ENCODE data around the gene MOB1A.
A peak's percentile ranks its signal among the peaks of the same experiment; 100 is the strongest.
"Not testable (repeated sequence)": the region's sequence is repeated elsewhere in the genome, so short reads cannot be mapped to it uniquely, and the experiment has no call there.

The MOB1A gene

DNA sequence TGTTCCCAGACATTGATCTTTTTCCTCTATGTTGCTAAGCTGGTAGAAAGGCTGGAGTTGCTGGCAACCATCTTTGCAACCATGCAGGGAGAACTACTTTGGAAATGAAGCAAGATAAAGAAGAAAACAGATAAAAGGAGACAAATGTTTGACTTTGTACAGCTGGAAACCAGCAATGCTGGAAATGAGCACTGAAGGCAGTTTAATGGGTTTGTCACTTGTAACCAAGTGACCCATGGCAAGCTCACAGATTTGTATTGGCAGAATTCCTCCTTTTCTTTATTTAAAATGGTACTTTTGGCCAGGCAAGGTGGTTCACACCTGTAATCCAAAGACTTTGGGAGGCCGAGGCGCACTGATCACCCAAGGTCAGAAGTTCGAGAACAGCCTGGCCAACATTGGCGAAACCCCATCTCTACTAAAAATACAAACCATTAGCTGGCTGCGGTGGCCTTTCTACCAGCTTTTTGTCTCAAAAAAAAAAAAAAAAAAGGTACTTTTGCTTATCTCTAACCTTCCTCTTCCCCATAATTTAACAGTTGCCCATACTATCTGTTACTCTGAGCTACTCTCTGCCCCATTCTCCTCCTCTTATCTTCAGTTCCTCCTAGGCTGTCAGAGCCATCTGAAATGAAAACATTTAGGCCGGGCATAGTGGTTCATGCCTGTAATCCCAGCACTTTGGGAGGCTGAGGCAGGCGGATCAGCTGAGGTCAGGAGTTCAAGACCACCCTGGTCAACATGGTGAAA is 28.9 kb downstream of the MOB1A start:
- no peak for DNase-seq (ENCODE audit: low read depth in 2 of 2, low spot score in 1 of 2)

DNA sequence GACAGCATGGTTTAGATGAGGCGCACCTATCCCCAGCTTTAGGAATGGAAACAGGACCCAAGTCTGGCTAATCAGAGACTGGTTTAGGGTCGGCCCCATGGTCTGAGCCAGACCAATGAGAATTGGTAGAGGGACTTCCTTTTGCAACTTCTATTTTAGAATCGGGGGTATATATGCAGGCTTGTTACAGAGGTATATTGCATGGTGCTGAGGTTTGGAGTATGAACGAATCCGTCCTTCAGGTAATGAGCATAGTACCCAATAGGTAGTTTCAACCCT is 29.5 kb downstream of the MOB1A start:
- DNase-seq (ENCODE audit: low read depth in 2 of 2, low spot score in 1 of 2): no peak

- no peak for DNase-seq (ENCODE audit: low read depth in 2 of 2, low spot score in 1 of 2)
Observed at GRCh38 chr2:74148457-74149246, 30.0 kb downstream of the MOB1A start.

DNA sequence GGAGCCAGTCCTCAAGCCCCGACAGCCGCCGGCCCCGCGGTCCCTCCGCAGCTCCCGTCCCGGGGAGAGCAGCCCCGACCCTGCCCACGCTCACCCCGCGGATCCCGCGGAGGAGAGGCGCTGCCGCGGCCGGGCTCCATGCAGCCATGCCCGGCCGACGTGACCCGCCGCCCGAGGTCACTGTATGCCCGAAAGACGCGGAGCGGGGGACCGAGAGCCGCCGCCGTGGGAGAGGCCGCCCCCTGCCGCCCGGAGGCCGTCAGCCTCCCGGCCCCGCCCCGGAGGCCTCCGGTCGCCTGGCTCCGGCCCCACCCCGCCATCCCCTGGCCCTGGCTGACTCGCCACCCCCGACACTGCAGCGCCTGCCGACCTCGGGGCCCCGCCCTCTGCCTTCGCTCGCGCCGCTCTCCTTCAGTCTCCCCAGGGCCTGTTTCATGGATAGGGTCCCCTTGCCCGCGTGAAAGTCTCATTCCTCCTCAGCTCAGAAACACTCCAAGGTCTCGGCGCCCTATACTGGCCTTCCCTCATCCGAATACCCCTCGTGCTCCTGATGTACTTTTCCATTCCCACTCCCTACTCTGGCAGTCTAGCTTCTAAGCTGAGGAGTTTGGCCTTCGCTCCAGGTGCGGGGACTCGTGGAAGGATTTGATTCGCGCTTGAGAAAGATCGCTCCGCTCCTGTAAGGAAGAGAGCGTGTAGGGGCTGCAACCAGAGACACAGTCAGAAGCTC is 30.8 kb downstream of the MOB1A start, which contains the start of gene BOLA3:
Gene BOLA3, minus strand, starts transcription at position 186 of the 730 bp plus-strand sequence. Its CDS starts 38 bp downstream, at position 148.
- DNase-seq (ENCODE audit: low read depth in 2 of 2, low spot score in 1 of 2): peak; percentile 46 to 72

DNA sequence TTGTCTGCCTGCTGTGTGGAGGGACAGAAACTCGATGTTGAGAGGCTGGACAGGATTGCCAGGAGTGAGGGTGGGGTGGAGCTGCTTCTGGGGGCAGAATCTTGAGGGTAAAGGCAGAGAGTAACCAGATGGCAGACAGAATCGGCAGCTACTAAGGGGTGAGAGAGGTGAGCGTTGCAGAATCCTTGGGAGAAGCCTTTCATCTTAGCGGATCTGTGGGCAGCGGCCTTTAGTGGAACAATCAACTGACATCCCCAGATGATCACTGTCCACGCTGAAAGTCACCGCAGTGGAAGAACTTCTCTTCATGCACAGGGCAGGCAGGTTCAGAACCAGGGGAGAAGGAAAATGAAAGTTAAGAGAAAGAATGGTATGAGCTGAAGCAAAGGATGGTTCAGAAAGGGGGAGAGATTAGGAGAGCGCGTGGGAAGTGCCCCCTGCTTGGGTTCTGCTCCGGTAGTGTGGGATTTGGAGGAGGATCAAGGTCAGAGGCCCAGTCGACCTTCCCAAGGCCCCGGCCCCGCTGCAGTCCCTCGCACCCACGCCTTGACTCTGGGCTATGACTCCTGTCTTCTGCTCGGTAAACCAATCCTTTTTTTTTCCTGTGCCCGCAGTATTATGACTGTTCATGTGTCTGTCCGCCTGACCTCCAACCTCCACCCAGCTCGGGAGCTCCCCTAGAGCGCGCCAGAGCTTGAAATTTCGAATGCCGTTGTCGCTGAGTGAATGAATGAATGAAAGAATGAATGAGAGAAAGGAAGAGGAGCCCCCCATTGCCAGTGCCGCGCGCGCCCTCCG is 31.6 kb downstream of the MOB1A start:
- DNase-seq (ENCODE audit: low read depth in 2 of 2, low spot score in 1 of 2): peak in 1 of 2 donors; percentile 2

DNA sequence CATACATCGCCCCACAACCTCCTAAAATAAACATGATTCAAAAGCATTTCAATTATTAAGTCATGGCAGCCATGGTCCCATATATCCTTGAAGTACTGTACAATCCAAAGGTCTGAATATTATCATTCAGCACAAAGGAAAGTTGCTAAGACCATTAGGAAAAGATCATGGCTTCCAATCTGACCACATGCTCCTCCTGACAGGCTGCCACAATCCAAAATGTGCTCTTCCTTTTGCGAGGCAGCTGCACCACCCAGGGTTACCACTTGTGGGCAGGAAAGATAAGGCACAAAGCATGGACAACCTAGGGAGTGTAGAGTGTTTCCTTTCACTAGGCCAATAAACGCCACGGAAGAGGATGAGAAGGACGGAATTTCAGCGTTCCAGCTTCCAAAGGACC is 36.3 kb downstream of the MOB1A start:
- no peak for DNase-seq (ENCODE audit: low read depth in 2 of 2, low spot score in 1 of 2)

DNA sequence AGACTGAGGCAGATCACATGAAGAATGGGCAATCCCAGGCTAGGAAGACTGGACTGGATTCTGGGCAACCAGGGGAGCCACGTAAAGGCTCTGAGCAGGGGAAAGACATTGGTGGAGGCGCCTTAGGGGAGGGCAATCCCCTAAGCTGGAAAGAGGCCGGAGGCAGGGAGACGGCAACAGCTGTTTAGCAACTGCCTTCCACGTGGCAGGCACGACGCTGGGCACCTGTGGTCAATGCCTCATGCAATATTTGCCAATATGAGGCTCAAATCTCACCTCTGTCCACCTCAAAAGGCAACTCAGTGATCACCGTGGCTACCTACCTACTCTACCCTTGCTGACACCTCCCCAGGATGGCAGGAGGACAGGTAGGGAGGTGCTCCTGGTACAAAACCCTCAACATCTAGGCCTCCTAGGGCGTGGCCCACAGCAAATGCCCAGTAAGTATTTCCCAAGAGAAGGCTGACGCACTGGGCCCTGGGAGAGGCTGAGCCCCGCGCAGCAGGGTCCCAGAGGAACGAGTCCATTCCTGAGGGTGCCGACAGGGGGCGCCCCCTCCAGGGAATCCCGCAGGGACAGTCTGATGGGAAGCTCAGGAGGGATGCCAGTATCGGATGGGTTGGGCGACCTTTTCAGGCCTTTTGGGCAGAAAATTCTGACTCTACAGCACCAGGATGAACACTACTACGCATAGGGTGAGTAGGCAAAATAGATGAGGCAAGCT is 39.9 kb downstream of the MOB1A start:
- DNase-seq (ENCODE audit: low read depth in 2 of 2, low spot score in 1 of 2): no peak

- no peak for DNase-seq (ENCODE audit: low read depth in 2 of 2, low spot score in 1 of 2)
Observed at GRCh38 chr2:74137651-74138599, 40.8 kb downstream of the MOB1A start.

GRCh38 chr2:74131901-74132300 is 46.8 kb downstream of the MOB1A start:
- DNase-seq (ENCODE audit: low read depth in 2 of 2, low spot score in 1 of 2): no peak

DNA sequence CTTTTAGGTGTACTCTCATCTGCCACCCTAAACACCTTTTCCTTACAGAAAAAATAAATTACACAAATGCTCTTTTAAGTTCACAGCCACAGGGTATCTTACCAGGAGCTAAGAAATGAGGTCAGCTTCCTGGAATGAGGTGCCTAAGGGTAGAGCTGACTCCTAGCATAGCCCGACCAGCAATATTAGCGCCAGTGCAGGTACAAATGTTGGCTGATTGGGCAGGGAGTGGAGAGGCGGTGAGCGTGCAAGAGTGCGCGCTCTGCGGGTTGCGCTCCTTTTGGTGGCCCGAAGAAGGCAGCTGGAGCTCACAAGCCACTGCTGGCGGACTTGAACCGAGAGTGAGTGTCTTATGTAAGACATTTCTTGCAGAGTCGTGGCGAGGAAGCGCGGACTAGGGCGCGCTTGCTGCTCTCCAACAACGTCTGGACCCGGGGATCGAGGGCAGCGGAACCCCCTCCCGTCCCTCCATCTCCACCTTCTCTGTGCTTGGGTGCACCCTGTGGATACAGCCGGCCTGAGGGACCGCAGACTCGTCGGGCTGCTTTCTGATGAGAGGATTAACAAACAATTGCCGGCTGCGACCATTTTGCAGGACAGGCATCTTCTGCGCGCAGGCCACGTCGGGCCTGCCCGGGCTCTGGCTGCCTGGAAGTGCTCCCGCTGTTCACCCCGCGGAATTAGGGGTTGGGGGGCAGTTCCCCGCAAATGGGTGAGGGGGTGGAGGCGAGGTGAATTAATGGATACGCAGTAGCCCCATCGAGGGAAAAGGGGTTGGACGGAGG is 48.3 kb downstream of the MOB1A start:
- no peak for DNase-seq (ENCODE audit: low read depth in 2 of 2, low spot score in 1 of 2)

DNA sequence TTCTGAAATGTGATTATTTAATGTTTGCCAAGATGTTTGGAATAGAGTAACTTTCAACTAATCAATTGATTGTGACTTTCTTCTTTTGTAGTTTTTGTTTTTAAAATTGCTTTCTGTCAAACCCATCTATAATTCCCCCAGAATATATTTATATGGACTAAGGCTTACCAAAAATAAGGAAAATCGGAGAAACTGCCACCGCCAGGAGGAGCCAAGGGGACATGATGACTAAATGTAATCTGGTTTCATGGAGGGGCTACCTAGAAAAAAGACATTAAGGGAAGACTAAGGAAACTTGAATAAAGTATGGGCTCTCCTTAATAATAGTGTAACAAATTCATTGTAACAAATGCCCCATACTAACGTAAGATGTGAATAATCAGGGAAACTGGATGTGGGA is 50.5 kb downstream of the MOB1A start:
- no peak for DNase-seq (ENCODE audit: low read depth in 2 of 2, low spot score in 1 of 2)

- not testable (repeated sequence) for DNase-seq (ENCODE audit: low read depth in 2 of 2, low spot score in 1 of 2)
Observed at GRCh38 chr2:74123955-74124354, 54.7 kb downstream of the MOB1A start.

GRCh38 chr2:74121846-74122245 is 56.8 kb downstream of the MOB1A start:
- DNase-seq (ENCODE audit: low read depth in 2 of 2, low spot score in 1 of 2): not testable (repeated sequence)

GRCh38 chr2:74119912-74120825 is 58.5 kb downstream of the MOB1A start:
- peak; percentile 58 for DNase-seq (ENCODE audit: low read depth in 2 of 2, low spot score in 1 of 2)

DNA sequence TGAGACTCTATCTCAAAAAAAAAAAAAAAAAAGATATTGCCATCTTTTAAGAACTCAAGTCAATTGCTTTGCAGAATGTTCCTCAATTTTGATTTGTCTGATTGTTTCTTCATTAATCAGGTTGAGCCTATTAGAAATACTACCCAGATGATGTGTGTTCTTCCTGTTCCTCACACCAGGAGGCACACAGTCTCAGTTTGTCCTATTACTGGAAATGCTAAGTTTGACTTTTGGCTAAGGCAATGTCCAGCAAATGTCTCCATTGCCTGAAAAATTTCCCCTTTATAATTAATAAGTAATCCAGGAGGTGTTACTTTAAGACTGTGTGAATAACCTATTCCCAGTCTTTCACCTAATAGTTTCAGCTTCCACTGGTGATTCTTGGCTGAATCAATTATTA is 59.3 kb downstream of the MOB1A start:
- no peak for DNase-seq (ENCODE audit: low read depth in 2 of 2, low spot score in 1 of 2)

- DNase-seq (ENCODE audit: low read depth in 2 of 2, low spot score in 1 of 2): no peak
Observed at GRCh38 chr2:74111380-74111779, 67.3 kb downstream of the MOB1A start.

DNA sequence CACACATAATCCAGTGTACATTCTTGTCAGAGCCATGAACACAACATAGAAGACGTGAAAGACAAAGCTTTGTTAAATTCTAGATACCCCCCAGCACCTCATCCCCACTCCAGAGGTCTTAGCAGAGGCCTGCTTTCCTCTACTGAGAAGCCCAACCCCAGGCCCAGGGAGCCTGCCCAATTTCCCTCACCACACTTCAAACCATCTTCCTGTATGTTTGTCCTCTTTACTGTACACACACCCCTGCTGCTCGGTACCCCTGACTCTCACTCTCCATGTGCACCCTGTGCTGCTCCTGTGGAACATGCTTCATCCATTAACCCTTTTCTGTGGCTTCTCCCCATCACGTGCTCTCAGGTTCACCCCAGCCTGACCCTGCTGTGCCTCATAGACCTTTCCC is 68.1 kb downstream of the MOB1A start:
- DNase-seq (ENCODE audit: low read depth in 2 of 2, low spot score in 1 of 2): no peak

- no peak for DNase-seq (ENCODE audit: low read depth in 2 of 2, low spot score in 1 of 2)
Observed at GRCh38 chr2:74109551-74109950, 69.1 kb downstream of the MOB1A start.

Data from stimulated activated CD8-positive, alpha-beta memory T cell treated with anti-CD3 and anti-CD28 coated beads, Interleukin-4, amount 100 ng/mL, for 4 hours (primary cell).